Stimulated activated naive CD8-positive, alpha-beta T cell treated with anti-CD3 and anti-CD28 coated beads, Interleukin-15, Interleukin-2, amounts not matched to agents 100 U/mL and 50 U/mL, for 24 hours (primary cell): ENCODE measurements around the gene OCIAD2.
"Not testable (repeated sequence)": the region's sequence is repeated elsewhere in the genome, so short reads cannot be mapped to it uniquely, and the experiment has no call there.

ENCODE experiments used
- ATAC-seq: fragments of 150-1000 bp; cut with Tn5 transposase; one replicate; pipeline ENCODE4 v1.10.0; 2021
- DNase-seq: peaks from one replicate; pipeline ENCODE4 v3.0.0; 2021

OCIAD2 gene

GRCh38 chr4:48854395-48854683, 52.2 kb downstream of the OCIAD2 start:
- no peak for ATAC-seq

DNA sequence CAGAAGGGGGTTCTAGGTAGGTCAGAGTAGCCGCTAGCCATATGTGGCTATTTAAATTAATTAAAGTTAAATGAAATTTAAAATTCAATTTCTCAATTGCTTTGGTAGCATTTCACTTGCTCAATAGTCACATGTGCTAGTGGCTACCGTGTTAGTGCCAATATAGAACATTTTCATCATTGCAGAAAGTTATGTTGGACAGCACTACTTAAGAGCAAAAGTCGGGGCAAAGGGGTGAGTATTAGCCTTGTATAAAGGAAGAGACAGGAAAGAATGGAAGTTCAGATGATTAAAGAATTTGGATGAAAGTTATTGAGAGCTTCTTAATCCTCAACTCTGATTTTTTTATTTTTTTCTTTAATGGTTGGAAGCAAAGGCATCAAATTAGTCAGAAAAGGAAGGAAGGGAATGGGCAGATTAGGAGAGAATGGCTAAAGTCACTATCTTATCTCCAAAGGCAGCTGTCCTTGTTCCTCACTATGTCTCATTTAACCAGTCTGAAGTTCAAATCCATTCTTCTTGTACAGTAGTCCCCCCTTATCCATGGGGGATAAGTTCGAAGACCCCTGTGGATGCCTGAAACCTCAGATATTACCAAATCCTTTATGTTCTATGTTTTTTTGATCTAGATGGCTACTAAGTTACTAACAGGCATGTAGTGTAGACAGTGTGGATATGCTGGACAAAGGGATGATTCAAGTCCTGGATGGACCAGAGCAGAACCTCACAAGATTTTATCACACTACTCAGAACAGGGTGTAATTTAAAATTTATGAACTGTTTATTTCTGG, 52.8 kb downstream of the OCIAD2 start:
- ATAC-seq (no peak), DNase-seq (no peak)

More at GRCh38 chr4:48854395-48854683, 52.2 kb downstream of the OCIAD2 start:
- DNase-seq: no peak

DNA sequence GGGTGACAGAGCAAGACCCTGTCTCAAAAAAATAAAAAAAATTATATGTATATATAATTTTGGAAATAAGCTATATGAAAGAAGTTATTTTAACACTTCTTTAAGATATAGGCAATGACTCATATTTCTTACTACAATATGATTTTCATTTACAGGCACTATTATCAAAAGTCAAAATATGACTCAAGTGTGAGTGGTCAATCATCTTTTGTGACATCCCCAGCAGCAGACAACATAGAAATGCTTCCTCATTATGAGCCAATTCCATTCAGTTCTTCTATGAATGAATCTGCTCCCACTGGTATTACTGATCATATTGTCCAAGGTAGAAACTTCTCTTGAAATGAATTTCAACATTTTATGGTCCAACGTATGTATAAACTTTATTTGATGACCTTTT, 54.9 kb downstream of the OCIAD2 start:
- ATAC-seq (peak; percentile 61), DNase-seq (no peak)

DNA sequence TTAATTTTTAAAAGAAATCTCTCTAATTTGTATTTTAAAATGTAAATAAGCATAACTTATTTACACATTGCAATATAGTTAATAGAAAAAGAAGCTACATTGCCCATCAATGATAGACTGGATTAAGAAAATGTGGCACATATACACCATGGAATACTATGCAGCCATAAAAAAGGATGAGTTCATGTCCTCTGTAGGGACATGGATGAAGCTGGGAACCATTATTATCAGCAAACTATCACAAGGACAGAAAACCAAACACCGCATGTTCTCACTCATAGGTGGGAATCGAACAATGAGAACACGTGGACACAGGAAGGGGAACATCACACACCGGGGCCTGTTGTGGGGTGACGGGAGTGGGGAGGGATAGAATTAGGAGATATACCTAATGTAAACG, 57.8 kb downstream of the OCIAD2 start:
- DNase-seq, ATAC-seq: not testable (repeated sequence)

DNA sequence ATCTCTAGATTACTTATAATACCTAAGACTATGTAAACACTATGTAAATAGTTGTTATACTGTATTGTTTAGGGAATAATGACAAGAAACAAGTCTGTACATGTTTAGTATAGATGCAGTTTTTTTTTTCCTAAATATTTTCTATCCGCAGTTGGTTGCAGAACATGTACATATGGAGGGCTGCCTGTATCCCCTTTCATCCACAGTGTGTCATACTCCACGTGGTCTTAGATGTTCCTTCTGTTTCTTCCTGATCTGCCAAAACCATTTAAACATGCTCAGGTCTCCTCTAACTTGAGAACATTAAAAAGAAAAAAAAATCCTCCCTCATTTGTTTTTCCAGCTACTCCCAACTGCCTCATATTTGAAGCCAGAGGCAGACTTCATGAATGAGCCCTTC, 61.7 kb downstream of the OCIAD2 start:
- no peak for DNase-seq
- no peak for ATAC-seq

DNA sequence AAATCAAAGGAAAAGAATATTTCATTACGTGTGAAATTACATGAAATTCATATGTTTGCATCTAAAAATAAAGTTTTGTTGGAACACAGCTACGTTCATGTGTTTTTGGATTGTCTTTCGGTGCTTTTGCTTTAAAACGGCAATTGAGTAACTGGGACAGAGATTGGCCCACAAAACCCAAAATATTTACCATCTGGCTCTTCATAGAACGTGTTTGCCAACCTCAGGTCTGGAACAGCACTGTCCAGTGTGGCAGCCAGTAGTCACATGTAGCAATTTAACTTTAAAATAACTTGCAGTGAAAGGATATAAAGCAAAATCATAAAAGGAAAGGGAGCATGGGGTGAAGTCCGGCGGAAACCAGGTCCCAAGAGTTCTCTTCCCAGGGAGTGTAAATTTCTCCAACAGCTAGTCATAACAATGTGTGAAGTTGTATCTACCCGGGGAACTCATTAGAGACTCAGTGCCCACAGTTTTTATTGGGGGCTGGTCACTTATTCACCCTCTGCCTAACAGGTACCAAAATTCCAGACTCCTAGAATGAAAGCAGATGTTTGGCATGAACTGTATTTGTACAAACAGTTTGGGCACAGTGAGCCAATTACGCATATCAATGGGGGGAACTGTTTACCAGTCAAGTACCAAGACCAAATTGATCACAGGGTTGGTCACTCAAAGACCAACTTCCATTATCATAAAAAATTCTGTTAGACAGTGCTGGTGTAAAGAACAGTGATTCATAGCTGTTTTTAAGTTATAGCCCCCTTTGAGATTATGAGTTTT, 65.3 kb downstream of the OCIAD2 start:
- no peak for DNase-seq
- no peak for ATAC-seq

DNA sequence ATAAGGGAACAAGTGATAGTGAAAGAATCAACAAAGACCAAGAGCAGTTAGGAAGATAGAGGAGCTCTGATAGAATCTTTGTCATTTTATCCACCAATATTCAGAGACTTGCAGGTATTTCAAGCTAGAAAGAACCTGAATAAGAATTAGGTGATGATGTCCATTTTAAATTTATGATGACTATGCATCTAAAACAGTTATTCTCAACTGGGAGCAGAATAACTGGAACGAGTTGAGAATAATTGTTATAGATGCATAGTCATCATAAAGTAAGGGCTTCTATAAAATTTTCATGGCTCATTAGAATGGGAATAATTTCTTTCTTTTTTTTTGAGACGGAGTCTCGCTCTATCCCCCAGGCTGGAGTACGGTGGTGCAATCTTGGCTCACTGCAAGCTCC, 69.9 kb downstream of the OCIAD2 start:
- ATAC-seq (no peak), DNase-seq (no peak)
